HL-60 (cell line): ENCODE data around the gene BCAN.

Source experiments
- DNase-seq, 2 experiments: peaks; one replicate each; pipeline ENCODE4 v3.0.0-alpha.2; 2010 to 2020; ENCODE audit warnings: low read depth in 1 of 2, low spot score in 1 of 2
- H3K27ac ChIP-seq: fragments of 250-450 bp; sonication (Bioruptor Pico); replicated peaks from 2 replicates; pipeline ENCODE4 v1.5.1; 2020; ENCODE audit warnings: mild to moderate bottlenecking, moderate library complexity
- H3K27me3 ChIP-seq: fragments of 250-450 bp; sonication (Bioruptor Pico); 2 replicates; pipeline ENCODE4 v1.5.1; 2021; ENCODE audit warnings: mild to moderate bottlenecking, moderate library complexity; ENCODE audit not compliant: insufficient read depth, poor library complexity, severe bottlenecking
- H3K4me3 ChIP-seq: replicated peaks from 2 replicates; pipeline ENCODE4 v1.5.1; 2011; ENCODE audit warnings: mild to moderate bottlenecking, control low read depth, low read length; ENCODE audit not compliant: insufficient read depth
- GABPA ChIP-seq: IDR thresholded peaks from 2 replicates; pipeline ENCODE4 v1.6.1; 2012; ENCODE audit warnings: low read depth
- POLR2AphosphoS5 ChIP-seq: IDR thresholded peaks from 2 replicates; pipeline ENCODE4 v1.6.1; 2012; ENCODE audit warnings: low read depth
- REST ChIP-seq: IDR thresholded peaks from 2 replicates; pipeline ENCODE4 v1.6.1; 2012; ENCODE audit warnings: low read depth; ENCODE audit not compliant: insufficient replicate concordance
- SPI1 ChIP-seq: IDR thresholded peaks from 2 replicates; pipeline ENCODE4 v1.6.1; 2012; ENCODE audit warnings: low read depth, mild to moderate bottlenecking, borderline replicate concordance
- TF ChIP-seq, protein P1 (sequence below): IDR thresholded peaks from one replicate; pipeline ENCODE4 v1.5.1; 2011; ENCODE audit warnings: low read length, control low read depth, inconsistent platforms; ENCODE audit not compliant: insufficient read depth

Gene BCAN

GRCh38 chr1:156689953-156690674 is 48.2 kb downstream of the BCAN start:
- Histone ChIP-seq H3K27ac (no peak overlapping the region), H3K27me3 (peaks cover 62% of the 10 kb centered on the region), H3K4me3 (no peak overlapping the region)
- TF ChIP-seq REST (no peak), SPI1 (no peak), POLR2AphosphoS5 (no peak), GABPA (no peak)
- TF ChIP-seq, protein P1, sequence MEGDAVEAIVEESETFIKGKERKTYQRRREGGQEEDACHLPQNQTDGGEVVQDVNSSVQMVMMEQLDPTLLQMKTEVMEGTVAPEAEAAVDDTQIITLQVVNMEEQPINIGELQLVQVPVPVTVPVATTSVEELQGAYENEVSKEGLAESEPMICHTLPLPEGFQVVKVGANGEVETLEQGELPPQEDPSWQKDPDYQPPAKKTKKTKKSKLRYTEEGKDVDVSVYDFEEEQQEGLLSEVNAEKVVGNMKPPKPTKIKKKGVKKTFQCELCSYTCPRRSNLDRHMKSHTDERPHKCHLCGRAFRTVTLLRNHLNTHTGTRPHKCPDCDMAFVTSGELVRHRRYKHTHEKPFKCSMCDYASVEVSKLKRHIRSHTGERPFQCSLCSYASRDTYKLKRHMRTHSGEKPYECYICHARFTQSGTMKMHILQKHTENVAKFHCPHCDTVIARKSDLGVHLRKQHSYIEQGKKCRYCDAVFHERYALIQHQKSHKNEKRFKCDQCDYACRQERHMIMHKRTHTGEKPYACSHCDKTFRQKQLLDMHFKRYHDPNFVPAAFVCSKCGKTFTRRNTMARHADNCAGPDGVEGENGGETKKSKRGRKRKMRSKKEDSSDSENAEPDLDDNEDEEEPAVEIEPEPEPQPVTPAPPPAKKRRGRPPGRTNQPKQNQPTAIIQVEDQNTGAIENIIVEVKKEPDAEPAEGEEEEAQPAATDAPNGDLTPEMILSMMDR = no peak
- DNase-seq = no peak

DNA sequence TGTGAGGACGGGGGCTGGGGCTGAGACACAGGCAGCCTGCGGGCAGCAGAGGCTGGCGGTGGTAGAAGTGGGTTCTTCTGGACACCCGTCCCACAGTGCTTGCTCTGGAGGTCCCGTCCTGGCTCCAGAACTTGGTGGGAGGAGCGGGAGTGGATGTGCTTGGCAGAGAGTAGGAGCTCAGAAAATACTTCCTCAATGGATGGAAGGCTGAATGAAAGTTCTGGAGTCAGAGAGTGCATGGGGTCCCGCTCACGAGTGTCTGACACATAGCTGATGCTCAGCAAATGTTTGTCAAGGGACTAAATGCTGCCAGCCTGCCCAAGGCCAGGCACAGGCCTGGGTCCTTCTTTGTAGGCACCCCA is 48.7 kb downstream of the BCAN start:
- no peak overlapping the region for H3K4me3 ChIP-seq
- no peak for TF ChIP-seq REST
- TF ChIP-seq, protein P1 = no peak
- TF ChIP-seq POLR2AphosphoS5 = no peak
- TF ChIP-seq SPI1 = no peak
- TF ChIP-seq GABPA = no peak
- peaks cover 56% of the 10 kb centered on the region for H3K27me3 ChIP-seq
- DNase-seq = no peak
- H3K27ac ChIP-seq = no peak overlapping the region

GRCh38 chr1:156691191-156691590 is 49.3 kb downstream of the BCAN start:
- peaks cover 51% of the 10 kb centered on the region for H3K27me3 ChIP-seq
- no peak overlapping the region for H3K4me3 ChIP-seq
- no peak for TF ChIP-seq GABPA
- no peak for TF ChIP-seq REST
- no peak for TF ChIP-seq POLR2AphosphoS5
- no peak for TF ChIP-seq SPI1
- TF ChIP-seq, protein P1 = no peak
- H3K27ac ChIP-seq = no peak overlapping the region
- DNase-seq = no peak
